ENCODE measurements around the gene TDRD10. TPM values are rescaled to one million over a fixed set of nuclear protein-coding genes. Genes with fewer than 3 reads are reported as not detected.

Gene TDRD10
- total RNA-seq, 1 donor from 2014 or later, result not detected

DNA sequence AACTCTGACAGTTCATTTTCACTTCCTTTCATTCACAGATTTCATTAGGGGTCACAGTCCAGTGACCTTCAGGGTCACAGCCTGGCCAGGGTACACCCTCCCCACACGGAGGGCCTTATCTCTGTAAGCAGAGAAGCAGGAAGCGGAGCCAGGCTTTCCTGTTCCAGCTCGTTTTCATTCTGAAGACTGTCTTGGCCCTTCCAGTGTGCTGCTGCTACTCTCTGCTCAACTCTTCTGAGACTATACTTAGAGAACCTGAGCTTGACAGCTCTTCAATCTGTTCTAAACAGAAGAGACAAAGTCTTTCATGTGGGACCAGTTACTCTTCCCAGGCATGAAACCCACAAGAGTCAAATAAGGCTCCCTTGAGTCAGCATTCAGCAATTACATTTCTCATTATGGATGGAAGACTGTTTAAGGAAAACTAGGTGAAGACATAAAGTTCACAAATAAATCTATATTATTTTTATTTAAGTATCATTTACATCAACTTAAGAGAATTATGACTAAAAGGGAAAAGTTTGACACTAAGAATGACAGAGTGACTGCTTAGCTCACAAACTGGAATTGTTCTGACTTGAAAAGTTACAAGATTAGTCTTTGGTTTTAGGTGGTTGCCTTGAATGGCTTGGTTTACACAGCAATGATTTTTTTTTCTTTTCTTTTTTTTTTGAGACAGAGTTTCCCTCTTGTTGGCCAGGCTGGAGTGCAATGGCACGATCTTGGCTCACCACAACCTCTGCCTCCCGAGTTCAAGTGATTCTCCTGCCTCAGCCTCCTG, 4.8 kb upstream of the TDRD10 start:
- peaks cover 22% of the 10 kb centered on the region for H3K27me3 ChIP-seq (ENCODE audit: control insufficient read depth, insufficient read depth, low read length)

DNA sequence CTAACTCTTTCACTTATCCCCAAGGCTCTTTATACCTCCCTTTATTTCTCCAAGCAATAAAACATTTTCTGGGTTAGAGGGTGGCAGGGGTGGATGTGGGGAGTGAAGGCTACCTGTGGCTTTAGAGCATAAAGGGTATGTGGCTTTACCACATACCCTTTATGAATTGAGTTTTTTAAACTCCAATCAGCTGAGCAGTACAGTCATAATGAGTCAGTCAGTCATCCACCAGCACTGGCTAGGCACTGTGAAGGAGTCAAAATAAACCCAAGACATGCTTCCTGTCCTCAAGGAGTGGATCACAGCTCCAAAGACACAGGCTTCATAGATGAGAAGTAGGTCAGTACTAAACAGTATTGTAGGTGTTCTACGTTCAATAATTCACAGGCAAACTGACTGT, 2.6 kb upstream of the TDRD10 start:
- Histone ChIP-seq H3K4me3 (ENCODE audit: low read depth, low read length) (no peak overlapping the region), H3K36me3 (ENCODE audit: control insufficient read depth, insufficient read depth, low read length) (no peaks in the 10 kb centered on the region), H3K27me3 (ENCODE audit: control insufficient read depth, insufficient read depth, low read length) (peaks cover 33% of the 10 kb centered on the region)
- TF ChIP-seq, protein P1, sequence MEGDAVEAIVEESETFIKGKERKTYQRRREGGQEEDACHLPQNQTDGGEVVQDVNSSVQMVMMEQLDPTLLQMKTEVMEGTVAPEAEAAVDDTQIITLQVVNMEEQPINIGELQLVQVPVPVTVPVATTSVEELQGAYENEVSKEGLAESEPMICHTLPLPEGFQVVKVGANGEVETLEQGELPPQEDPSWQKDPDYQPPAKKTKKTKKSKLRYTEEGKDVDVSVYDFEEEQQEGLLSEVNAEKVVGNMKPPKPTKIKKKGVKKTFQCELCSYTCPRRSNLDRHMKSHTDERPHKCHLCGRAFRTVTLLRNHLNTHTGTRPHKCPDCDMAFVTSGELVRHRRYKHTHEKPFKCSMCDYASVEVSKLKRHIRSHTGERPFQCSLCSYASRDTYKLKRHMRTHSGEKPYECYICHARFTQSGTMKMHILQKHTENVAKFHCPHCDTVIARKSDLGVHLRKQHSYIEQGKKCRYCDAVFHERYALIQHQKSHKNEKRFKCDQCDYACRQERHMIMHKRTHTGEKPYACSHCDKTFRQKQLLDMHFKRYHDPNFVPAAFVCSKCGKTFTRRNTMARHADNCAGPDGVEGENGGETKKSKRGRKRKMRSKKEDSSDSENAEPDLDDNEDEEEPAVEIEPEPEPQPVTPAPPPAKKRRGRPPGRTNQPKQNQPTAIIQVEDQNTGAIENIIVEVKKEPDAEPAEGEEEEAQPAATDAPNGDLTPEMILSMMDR (IDR thresholded peaks at IDR 0.05; ENCODE audit: insufficient read depth, low read length, poor library complexity, severe bottlenecking), result no peak
- no peak for DNase-seq (ENCODE audit: low read depth)

More for the DNA sequence above, 4.8 kb upstream of the TDRD10 start:
- TF ChIP-seq, protein P1 (IDR thresholded peaks at IDR 0.05; ENCODE audit: insufficient read depth, low read length, poor library complexity, severe bottlenecking), result no peak
- no peak for DNase-seq (ENCODE audit: low read depth)
- no peaks in the 10 kb centered on the region for H3K36me3 ChIP-seq (ENCODE audit: control insufficient read depth, insufficient read depth, low read length)
- no peak overlapping the region for H3K4me3 ChIP-seq (ENCODE audit: low read depth, low read length)

DNA sequence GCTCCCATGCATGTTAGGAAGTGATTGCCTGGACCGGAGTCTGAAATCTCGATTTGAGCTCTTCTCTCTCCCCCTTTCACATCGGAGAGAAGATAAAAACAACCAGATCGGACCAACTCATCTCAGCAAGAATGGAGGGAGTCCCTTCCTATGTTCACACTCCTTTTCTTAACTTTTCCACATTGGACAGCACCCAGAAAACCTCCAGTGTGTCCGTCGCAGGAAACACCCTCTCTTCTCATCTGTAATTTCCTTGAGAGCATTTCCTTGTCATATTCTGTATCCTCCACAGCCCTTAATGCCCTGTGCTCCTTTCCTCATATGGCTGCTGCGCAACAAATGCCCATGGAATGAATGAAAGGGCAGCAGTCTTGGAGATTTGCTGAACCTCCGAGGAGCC, 1.5 kb upstream of the TDRD10 start:
- no peak for DNase-seq (ENCODE audit: low read depth)
- peaks cover 36% of the 10 kb centered on the region for H3K27me3 ChIP-seq (ENCODE audit: control insufficient read depth, insufficient read depth, low read length)
- H3K36me3 ChIP-seq (ENCODE audit: control insufficient read depth, insufficient read depth, low read length), result no peaks in the 10 kb centered on the region
- TF ChIP-seq, protein P1 (IDR thresholded peaks at IDR 0.05; ENCODE audit: insufficient read depth, low read length, poor library complexity, severe bottlenecking), result no peak
- H3K4me3 ChIP-seq (ENCODE audit: low read depth, low read length), result no peak overlapping the region

DNA sequence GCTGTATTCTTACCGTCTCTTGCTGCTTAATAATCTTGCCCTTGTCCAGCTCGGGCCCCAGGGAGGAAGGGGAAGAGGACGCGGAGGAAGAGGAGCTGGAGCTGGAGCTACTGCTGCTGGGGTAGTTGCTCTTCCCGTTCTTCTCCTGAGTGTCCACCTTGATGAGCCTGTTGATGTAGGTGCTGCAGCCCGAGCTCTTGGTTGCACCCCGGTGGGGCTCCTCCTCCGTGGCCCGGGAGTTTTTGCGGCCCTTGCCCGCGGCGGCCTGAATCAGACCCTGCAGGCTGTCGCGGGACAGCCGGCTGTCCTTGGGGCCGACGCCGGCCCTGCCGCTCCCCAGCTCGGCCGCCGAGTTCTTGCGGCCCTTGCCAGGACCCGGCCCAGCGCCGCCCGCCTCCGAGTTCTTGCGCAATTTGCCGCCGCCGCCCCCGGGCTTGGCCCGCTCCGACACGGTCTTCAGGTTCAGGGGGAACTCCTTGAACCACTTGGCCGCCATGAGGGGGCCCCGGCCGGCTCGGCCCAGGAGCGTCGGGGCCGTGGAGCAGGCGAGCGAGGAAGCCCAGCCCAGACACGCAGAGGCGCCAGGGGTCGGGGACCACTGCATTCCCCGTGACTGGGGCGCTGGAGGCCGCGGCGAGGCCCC, 475 bp upstream of the TDRD10 start:
- Histone ChIP-seq H3K36me3 (ENCODE audit: control insufficient read depth, insufficient read depth, low read length) (no peaks in the 10 kb centered on the region), H3K27me3 (ENCODE audit: control insufficient read depth, insufficient read depth, low read length) (peaks cover 40% of the 10 kb centered on the region), H3K4me3 (ENCODE audit: low read depth, low read length) (no peak overlapping the region)
- TF ChIP-seq, protein P1 (IDR thresholded peaks at IDR 0.05; ENCODE audit: insufficient read depth, low read length, poor library complexity, severe bottlenecking), result no peak
- no peak for DNase-seq (ENCODE audit: low read depth)

DNA sequence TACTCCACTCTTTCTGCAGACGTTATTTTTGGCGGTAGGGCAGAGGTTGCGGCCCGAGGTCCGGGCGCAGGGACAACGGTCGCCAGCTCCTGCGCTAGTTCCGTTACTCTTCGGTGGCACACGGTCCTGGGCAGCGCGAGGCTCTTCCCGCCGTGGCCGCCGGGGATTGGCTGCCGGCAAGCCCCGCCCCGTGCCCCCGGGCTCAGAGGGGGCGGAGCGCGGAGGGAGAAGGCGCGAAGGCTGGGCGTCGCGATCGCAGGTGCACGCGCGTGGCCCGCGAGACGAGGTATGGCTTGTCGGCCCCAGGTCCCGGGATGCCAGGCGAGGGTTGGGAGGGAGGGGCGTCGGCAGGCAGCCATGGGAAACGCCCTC, 711 bp downstream of the TDRD10 start:
- no peak overlapping the region for H3K4me3 ChIP-seq (ENCODE audit: low read depth, low read length)
- DNase-seq (ENCODE audit: low read depth), result no peak
- TF ChIP-seq, protein P1 (IDR thresholded peaks at IDR 0.05; ENCODE audit: insufficient read depth, low read length, poor library complexity, severe bottlenecking), result no peak
- no peaks in the 10 kb centered on the region for H3K36me3 ChIP-seq (ENCODE audit: control insufficient read depth, insufficient read depth, low read length)
- H3K27me3 ChIP-seq (ENCODE audit: control insufficient read depth, insufficient read depth, low read length), result peaks cover 47% of the 10 kb centered on the region

Measured in kidney epithelial cell (primary cell).